Eye (tissue), 1 donor: ENCODE measurements around the gene ERVFRD-1.
"Not testable (repeated sequence)": the region's sequence is repeated elsewhere in the genome, so short reads cannot be mapped to it uniquely, and the experiment has no call there.

Source experiments
- DNase-seq: peaks from one replicate; pipeline ENCODE4 v3.0.0-alpha.2; 2015

ERVFRD-1 gene

DNA sequence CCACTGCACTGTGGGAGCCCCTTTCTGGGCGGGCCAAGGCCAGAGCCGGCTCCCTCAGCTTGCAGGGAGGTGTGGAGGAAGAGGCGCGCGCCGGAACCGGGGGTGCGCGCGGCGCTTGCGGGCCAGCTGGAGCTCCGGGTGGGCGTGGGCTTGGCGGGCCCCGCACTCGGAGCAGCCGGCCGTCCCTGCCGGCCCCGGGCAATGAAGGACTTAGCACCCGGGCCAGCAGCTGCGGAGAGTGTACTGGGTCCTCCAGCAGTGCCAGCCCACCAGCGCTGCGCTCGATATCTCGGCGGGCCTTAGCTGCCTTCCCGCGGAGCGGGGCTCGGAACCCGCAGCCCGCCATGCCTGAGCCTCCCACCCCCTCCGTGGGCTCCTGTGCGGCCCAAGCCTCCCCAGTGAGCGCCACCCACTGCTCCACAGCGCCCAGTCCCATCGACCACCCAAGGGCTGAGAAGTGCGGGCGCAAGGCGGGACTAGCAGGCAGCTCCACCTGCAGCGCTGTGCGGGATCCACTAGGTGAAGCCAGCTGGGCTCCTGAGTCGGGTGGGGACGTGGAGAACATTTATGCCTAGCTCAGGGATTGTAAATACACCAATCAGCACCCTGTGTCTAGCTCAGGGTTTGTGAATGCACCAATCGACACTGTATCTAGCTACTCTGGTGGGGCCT is 24.2 kb downstream of the ERVFRD-1 start:
- DNase-seq = not testable (repeated sequence)

DNA sequence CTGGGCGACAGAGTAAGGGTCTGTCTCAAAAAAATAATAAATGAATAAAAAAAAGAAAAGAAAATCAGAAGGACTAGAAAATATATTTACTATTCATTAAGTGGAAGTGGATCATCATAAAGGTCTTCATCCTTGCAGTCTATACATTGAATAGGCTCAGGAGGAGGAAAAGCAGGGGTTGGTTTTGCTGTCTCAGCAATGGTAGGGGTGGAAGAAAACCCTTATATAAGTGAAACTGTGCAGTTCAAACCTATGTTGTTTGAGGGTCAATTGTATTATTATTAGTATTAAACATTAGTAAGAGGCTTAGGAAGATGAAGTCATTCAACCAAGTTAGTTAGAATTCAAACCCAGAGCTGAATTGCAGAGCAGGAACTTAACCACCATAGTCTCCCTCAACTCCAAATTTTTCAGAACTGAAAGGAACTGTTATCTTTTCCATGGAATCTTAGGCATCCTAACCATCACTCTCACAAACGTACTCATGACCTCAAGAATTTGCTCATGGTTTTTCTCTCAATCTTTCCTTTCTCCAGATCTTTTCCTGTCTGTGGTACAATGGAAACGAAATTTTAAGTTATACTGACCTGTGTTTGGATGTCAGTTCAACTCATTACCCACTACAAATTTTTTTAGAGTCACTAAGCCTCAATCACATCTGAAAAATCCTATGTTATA is 25.6 kb downstream of the ERVFRD-1 start:
- no peak for DNase-seq

DNA sequence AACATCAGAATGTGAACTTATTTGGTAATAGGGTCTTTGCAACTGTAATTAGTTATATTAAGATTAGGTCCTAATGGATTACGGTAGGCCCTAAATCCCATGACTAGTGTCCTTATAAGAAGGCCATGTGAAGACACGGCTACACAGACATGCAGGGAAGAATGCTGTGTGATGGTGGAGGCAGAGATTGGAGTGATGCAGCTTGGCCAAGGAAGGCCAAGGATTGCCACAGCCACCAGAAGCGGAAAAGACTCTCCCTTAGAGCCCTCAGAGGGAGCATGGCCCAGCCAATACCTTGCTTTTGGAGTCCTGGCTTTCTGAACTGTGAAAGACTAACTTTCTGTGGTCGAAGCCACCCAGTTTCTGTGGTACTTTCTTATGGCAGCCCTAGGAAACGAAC is 27.6 kb downstream of the ERVFRD-1 start:
- no peak for DNase-seq

DNA sequence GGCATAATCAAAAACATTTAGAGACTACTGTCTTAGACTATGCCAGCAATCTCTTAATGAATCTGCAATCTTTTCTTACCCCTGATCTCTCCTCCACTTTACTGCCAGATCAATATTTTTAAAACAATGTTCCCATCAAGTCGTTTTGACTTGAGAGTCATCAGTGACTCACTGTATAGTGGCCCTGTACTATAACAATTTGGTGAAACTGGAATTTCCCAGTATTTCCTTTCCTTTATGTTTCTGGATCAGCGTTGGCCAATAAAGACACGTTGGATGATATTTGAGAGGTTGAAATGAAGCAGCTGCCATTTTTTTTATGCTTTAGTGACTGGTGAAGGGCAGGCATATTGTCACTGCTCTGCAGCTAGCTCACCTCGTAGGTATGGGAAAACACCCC is 28.0 kb downstream of the ERVFRD-1 start:
- no peak for DNase-seq

DNA sequence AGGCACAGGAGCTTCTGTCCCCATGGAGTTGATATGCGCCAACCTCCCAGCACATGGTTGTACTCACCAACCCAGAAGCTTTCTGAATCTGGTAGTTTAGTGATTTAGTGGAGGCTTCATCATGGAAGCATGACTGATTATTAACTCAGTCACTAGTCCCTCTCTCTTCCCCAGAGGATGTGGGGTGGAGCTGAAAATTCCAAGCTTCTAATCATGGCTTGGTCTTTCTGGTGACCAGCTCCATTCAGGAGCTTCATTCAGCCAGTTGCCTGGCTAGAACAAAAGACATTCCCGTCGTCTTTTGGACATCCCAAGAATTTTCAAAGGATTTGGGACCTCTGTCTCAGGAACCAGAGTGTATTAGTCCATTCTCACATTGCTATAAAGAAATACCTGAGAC is 31.2 kb downstream of the ERVFRD-1 start:
- DNase-seq = no peak

DNA sequence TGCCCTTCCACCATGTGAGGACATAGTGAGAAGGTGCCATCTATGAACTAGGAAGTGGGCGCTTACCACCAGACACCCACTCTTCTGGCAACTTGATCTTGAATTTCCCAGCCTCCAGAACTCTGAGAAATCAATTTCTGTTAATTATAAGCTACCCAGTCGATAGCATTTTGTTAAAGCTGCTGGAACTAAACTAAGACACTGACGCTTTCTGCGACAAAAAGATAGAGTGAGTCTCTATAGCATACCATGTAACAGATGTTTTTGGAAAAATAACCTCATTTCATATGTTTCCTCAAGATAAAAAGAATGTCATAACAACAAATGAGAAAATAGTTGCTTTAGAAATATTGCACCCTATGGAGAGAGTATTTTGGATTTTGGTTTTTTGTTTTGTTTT is 33.3 kb downstream of the ERVFRD-1 start:
- no peak for DNase-seq

DNA sequence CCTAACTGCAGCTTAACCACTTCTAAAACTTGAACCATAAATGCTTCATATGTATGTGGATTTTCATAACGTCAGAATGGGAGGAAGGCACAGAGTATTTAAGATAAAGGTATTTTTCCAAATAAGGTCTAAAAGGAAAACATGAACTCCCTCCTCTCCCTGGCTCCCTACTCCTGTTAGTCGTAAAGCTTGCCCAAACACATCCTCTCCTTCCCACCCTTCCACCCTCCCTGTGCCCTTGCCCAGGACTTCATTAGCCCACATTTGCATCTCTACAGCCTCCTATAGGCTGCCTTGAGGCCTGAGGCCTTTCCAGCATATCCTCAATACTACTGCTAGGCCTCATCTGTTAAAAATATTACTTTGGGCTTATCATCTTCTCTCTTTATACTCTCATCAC is 35.0 kb downstream of the ERVFRD-1 start:
- no peak for DNase-seq

DNA sequence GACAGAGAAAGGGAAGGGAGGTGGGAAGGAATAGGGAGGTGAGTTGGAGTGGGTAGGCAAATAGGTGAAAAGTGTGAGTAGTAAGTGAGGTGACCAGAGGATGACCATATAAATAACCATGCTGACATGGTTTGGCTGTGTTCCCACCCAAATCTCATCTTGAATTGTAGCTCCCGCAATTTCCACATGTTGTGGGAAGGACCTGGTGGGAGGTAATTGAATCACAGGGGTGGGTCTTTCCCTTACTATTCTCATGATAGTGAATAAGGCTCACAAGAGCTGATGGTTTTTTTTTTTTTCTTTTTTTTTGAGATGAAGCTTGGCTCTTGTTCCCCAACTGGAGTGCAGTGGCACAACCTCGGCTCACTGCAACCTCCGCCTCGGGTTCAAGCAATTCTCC is 39.4 kb downstream of the ERVFRD-1 start:
- DNase-seq = no peak

DNA sequence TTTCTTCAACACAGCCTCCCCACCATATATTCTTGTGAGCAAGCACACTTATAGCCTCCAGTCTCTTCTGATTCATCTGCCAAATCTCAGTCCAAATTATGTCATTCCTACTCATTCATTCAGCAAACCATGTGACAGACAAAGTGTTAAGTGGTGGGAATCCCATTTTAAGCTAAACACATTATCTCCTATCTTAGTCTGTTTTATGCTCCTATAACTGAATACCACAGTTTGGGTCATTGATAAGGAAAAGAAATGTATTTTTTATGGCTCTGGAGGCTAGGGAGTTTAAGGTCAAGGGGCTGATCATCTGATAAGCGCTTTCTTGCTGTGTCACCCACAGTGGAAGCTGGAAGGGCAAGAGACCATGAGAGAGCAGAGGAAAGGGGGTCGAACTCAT is 41.8 kb downstream of the ERVFRD-1 start:
- no peak for DNase-seq

DNA sequence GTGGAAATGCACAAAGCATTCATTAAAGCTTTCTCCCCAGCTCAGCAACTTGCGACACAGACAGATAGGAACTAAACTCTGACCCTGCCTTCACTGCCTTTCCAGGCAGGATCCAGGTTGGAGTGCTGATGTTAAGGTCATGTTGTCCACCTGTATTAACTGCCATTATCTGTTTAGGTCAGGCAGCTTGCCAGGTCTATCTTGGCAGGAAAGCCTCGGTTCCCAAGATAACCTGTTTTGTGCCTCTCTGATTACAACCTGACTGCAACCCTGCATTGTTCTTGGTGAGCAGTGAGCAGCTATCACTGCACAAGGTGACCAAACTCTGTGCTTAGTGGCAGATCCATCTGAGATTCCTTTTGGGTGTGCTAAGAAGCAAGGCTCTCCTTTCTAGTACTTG is 44.2 kb downstream of the ERVFRD-1 start:
- no peak for DNase-seq

DNA sequence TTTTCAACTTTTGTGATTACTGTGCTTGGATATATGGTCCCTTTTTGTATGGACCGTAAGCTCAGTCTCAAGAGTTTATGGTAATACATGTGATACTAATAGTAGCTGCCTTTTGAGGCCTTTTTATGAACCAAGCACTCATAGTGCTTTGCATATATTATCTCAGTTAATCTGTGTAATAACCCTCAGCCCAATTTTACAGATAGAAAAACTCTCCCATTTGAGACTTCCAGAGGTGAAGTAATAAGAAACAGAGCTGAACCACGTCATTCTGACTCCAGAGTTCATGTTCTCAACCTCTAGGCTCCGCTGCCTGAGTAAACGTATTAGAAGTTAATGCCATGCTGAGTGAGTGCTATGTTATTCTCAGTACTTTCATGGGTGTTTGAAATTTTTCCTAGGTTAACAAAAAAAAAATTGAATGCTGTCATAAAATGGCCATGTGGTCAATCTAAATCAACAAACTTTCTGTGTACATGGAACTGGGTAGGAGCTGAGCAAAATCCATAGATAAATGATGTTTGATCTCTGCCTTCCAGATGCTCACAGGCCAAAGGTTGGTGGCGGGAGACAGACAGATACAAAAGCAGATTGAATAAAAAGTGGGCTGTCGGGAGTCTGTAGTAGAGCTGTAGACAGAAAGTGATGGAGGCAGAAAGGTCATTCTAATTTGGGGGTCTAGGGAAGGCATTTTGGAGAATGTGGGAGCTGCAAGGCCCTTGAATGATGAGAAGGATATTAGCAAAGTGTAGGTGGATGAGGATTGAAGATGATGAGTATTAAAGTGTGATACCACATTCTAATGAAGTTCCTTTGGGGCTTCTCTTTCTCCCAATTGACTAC is 44.8 kb downstream of the ERVFRD-1 start:
- DNase-seq = no peak

DNA sequence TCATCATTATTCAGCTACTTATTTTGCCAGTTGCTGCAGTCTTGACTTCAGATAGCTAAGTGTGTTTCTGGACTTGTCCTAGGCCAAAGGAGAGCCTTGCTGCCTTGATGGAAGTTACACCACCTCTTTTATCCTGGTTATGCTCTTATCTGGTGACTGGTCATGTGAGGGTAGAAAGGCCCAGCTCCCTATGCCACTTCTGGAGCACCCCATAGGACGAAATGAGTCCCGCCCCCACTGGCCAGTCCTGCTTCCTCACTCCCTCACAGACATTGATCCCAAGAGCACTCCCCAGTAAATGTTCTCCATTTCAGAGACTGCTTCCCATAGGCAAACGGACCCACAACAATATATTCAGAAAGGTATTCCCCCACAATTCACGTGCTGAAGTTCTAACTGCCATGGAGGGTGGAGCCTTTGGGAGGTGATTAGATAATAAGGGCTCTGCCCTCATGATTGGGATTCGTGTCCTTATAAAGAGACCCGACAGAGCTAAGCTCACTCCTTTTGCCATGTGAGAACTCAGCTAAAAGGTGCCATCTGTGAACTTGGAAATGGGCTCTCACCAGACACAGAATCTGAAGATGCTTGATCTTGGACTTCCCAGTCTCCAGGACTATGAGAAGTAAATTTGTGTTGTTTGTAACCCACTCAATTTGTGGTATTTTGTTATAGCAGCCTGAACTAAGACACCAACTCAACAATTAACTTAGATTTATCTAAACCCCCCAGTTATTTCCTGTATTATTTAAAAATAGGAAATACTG is 45.9 kb downstream of the ERVFRD-1 start:
- DNase-seq = no peak

DNA sequence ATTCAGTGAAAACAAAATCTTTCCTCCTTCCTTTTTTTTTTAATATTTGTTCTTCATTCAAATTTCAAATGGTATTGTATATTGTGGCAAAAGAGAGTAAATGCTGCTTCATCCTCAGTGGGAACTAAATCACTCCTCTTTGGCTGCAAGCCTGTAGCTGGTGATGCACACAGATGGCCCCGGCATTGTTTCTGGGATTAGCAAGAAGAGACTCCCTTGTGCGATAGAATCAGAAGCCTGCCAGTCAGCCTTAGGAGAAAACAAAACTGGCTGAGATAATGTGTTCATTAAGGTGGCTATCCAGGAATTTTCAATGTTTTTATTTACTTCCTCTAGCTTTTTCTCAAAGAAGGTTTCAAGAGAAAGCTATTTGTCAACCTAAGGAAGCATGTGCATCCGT is 46.7 kb downstream of the ERVFRD-1 start:
- DNase-seq = peak; percentile 44

DNA sequence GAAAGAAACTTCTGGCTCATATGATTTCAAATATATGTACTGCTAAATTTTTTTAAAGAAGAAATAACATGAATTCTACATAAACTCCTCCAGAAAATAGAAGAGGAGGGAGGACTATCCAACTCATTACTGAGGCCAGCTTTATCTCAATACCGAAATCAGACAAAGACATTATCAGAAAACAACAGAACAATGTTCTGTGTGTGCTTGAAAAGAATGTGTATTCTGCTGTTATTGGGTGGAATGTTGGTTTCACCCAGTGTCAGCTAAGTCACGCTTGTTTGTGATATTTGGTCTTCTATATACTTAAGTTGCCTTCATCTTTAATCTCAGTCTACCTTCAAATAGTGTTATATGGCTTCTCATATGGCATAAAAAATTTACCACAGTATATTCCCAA is 48.8 kb downstream of the ERVFRD-1 start:
- no peak for DNase-seq

DNA sequence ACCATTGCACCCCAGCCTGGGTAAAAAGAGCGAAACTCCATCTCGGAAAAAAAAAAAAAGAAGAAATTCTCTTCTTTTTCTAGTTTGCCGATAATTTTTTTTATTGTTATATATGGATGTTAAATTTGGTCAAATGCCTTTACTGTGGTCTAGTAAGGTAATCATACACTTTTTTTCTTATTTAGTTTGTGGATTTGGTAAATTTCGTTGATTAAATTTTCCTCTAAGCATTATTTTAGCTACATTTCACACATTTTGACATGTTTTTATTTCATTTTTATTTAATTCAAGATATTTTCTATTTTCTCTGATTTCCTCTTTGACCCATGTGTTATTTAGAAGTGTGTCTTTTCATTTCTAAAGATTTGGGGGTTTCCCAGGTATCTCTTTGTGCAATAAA is 49.4 kb downstream of the ERVFRD-1 start:
- DNase-seq = no peak

DNA sequence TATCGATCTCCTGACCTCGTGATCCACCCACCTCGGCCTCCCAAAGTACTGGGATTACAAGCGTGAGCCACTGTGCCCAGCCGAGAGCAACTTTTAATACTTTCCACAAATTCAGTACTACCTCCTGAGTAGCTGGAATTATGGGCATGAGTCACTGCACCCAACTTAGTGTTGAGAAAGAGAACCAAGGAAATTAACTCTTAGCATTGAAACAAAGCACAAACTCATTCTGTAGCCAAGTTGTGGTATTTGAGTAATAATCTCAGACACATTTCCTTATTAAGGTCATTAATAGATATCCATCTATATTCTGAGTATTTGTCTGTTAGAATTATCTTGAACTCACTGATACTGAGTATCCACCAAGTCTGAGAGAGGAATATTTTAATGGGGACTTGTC is 53.1 kb downstream of the ERVFRD-1 start:
- DNase-seq = no peak

DNA sequence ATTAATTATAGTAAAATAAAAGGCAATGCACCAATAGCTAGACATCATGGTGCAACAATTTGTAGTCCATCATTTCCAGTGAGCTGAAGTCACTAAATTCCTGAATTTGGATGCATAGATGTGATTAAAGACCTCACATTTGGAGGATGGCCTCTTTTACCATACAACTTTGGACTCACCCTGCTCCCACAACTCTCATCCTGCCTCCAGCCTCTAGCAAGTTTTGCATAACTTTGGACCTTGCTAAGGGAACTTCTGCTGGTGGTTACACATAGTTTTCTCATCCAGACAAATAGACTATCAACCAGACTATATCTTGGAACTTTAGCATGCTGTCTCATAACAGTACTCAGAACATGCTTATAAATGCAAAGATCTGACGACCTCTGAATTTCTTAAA is 54.7 kb downstream of the ERVFRD-1 start:
- DNase-seq = no peak

DNA sequence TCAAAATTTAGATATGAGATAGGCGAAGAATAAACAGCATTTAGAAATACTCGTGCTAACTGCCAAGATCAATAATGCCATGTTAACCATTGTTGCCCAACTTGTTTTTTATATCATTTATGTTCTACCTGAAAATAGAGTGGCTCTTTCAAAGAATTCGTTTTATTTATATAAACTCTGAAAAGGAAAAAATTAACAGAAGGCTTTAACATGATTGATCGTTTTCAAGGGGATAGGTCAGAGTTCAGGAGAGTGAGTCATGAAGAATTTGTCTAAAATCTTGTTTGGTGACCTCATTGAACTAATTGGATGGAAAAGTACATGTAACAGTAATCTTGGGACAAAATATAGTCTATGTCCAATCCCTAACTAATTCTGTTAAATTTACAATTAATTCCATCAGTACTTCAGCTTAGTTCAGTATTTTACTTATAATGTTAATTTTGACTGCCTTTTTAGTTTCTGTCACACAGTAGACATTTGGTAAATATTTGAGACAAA is 56.3 kb downstream of the ERVFRD-1 start:
- DNase-seq = peak; percentile 67

DNA sequence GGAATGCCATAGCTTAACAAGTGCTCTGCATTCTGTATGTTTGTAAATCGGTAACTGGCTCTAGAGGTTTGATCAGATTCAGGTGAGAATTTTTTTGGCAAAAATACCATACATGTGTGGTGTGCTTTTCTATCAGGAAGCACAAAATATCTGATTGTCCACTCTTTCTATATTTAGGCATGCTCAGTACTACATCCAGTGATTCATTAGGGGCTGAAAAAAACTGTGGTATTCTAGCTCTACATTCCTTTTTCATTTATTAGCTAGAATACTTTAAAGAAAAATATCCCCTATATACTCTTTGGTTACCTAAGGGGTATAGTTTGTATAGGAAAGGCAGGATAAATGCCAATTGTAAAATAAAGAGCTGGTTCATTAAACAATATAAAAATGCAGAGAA is 56.8 kb downstream of the ERVFRD-1 start:
- no peak for DNase-seq

DNA sequence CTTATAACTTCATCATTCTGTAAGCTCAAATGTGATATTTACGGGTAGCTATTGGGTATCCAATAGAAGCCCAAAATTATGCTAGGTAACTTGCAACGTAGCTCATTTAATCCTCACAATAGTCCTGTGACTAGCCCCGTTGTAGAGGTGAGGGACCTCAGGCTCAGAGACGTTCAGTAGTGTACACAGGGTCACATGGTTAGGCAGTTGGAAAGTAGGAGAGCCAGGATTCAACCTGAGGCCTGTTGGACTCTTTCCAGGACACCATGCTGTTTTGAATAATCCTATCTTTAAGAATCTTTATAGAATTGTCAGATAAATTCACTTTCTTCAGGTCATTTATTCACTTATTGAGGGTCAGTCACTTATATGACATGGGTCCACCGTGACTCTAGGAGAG is 58.2 kb downstream of the ERVFRD-1 start:
- no peak for DNase-seq
